ENCODE data around the gene RAC3.

The RAC3 gene

GRCh38 chr17:82054351-82055022, 23.0 kb downstream of the RAC3 start:
- TF ChIP-seq CTCF (IDR thresholded peaks at IDR 0.05; ENCODE audit: unreplicated experiment in 3 of 3): no peak
- H3K4me1 Mint-ChIP-seq: peaks cover 9% of the 10 kb centered on the region
- peak overlapping the region; percentile 48 to 87 (median 59) for H3K4me3 Mint-ChIP-seq
- no peaks in the 10 kb centered on the region for H3K9me3 Mint-ChIP-seq
- H3K27me3 Mint-ChIP-seq (ENCODE audit: low read depth): no peaks in the 10 kb centered on the region
- H3K27ac Mint-ChIP-seq: no peak overlapping the region
- H3K36me3 Mint-ChIP-seq (ENCODE audit: low read depth): peaks cover 8% of the 10 kb centered on the region

DNA sequence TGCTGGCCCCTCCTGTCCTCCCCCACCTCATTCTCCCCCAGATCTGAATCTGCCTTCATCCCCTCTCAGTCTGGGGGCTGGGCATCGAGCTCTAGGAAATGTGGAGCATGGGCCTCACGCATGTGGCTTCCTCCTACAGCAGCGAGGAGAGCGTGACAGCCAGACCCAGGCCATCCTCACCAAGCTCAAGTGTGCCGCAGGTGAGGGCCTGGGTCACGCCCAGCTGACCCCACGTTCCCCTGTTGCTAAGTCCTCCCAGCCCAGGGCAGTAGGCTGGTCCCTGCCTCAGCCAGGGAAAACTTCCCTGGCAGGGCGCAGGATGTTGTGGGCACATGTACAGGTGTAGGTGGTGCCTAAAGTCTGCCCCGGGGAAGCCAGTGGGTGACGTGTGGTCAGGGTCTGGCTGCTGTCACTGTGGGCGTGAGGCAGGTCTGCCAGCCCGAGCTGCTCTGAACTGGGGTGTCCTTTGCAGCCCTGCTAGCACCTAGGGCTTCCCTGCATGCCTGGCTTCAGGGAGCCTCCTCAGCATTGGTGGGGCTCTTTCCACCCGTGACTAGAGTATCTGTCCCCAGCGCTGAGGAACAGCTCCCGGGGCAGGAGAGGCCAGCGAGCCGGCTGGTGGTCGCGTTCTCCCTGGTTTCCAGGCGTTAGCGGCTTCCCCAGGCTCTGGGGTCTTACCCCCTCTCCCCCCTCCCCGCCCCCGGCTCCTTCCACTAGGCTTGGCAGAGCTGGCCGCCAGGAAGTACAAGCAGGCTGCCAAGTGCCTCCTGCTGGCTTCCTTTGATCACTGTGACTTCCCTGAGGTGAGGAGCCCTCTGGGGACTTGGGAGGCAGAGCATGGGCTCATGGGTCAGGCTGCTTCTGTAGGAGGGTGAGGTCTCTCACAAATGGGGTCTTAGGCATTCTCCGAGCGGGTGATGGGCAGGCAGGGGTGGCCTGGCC, 23.8 kb downstream of the RAC3 start:
- Mint-ChIP-seq H3K36me3 (ENCODE audit: low read depth) (peaks cover 11% of the 10 kb centered on the region), H3K27ac (no peak overlapping the region), H3K4me1 (peaks cover 9% of the 10 kb centered on the region), H3K9me3 (no peaks in the 10 kb centered on the region), H3K4me3 (peak overlapping the region; percentile 48 to 63 (median 59)), H3K27me3 (ENCODE audit: low read depth) (no peaks in the 10 kb centered on the region)
- TF ChIP-seq CTCF (IDR thresholded peaks at IDR 0.05; ENCODE audit: unreplicated experiment in 3 of 3): no peak

- peak overlapping the region in 1 of 3 experiments; percentile 30 for H3K4me3 Mint-ChIP-seq
- TF ChIP-seq CTCF (IDR thresholded peaks at IDR 0.05; ENCODE audit: unreplicated experiment in 3 of 3): no peak
- H3K27ac Mint-ChIP-seq: no peak overlapping the region
- no peaks in the 10 kb centered on the region for H3K9me3 Mint-ChIP-seq
- H3K27me3 Mint-ChIP-seq (ENCODE audit: low read depth): no peaks in the 10 kb centered on the region
- peaks cover 12% of the 10 kb centered on the region for H3K36me3 Mint-ChIP-seq (ENCODE audit: low read depth)
- H3K4me1 Mint-ChIP-seq: peaks cover 5% of the 10 kb centered on the region
Measured at GRCh38 chr17:82055965-82056728, 24.7 kb downstream of the RAC3 start.

GRCh38 chr17:82056729-82057621, 25.5 kb downstream of the RAC3 start:
- TF ChIP-seq CTCF (IDR thresholded peaks at IDR 0.05; ENCODE audit: unreplicated experiment in 3 of 3): no peak
- H3K36me3 Mint-ChIP-seq (ENCODE audit: low read depth): peaks cover 12% of the 10 kb centered on the region
- no peaks in the 10 kb centered on the region for H3K27me3 Mint-ChIP-seq (ENCODE audit: low read depth)
- no peaks in the 10 kb centered on the region for H3K9me3 Mint-ChIP-seq
- H3K4me3 Mint-ChIP-seq: no peak overlapping the region
- no peak overlapping the region for H3K27ac Mint-ChIP-seq
- peaks cover 5% of the 10 kb centered on the region for H3K4me1 Mint-ChIP-seq

DNA sequence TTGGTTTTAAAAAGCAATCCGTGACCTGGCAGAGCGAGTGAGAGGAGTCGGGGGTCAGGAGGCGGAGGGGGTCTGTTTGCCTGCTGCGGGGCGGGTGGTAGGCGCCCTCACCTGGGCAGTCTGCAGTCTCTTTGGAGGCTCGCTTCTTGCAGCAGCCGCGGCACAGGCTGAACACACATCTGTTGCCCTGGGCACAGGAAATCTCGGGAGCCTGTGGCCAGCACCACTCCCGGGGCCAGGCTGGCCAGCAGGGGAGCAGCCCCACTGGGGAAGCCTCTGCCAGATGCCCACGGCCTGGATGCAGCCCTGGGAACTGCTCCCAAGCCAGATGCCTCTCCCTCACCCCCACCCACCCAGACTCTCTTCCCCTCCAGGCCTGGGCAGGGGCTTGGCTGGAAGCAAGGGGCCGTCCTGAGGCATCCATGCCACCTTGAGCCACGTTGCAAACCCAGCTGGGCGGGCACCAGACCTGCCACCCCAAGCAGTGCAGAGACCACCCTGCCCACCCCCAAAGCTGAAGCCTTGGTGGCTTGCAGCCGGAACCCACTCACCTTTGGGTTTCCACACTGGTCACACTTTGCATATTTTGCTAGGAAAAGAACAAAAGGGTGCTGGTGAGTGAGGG, 26.9 kb downstream of the RAC3 start:
- Mint-ChIP-seq H3K4me1 (peaks cover 1% of the 10 kb centered on the region), H3K36me3 (ENCODE audit: low read depth) (peaks cover 12% of the 10 kb centered on the region), H3K27ac (no peak overlapping the region), H3K4me3 (no peak overlapping the region), H3K9me3 (no peaks in the 10 kb centered on the region), H3K27me3 (ENCODE audit: low read depth) (no peaks in the 10 kb centered on the region)
- TF ChIP-seq CTCF (IDR thresholded peaks at IDR 0.05; ENCODE audit: unreplicated experiment in 3 of 3): no peak
